ENCODE measurements around the gene HEG1.

GRCh38 chr3:124965413-124965812 is 90.4 kb downstream of the HEG1 start:
- TF ChIP-seq RAD21 (IDR thresholded peaks at IDR 0.05; ENCODE audit: low read depth) (no peak), FOXM1 (IDR thresholded peaks at IDR 0.05; ENCODE audit: borderline replicate concordance, low read depth) (no peak), CEBPB (IDR thresholded peaks at IDR 0.05) (no peak), REST (IDR thresholded peaks at IDR 0.05; ENCODE audit: low read depth) (no peak), TEAD4 (IDR thresholded peaks at IDR 0.05) (no peak), TCF12 (IDR thresholded peaks at IDR 0.05; ENCODE audit: low read depth) (no peak), EP300 (IDR thresholded peaks at IDR 0.05; ENCODE audit: borderline replicate concordance) (no peak), USF1 (IDR thresholded peaks at IDR 0.05) (no peak), TAF1 (IDR thresholded peaks at IDR 0.05; ENCODE audit: low read depth) (no peak), NFIC (IDR thresholded peaks at IDR 0.05) (no peak), CREB1 (IDR thresholded peaks at IDR 0.05; ENCODE audit: low read depth) (no peak), EGR1 (IDR thresholded peaks at IDR 0.05) (no peak), ZBTB7A (IDR thresholded peaks at IDR 0.05; ENCODE audit: low read depth) (no peak)
- TF ChIP-seq, protein P1, sequence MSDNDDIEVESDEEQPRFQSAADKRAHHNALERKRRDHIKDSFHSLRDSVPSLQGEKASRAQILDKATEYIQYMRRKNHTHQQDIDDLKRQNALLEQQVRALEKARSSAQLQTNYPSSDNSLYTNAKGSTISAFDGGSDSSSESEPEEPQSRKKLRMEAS (IDR thresholded peaks at IDR 0.05), result no peak
